ENCODE results near the gene C5orf58. TPM values are rescaled to one million over a fixed set of nuclear protein-coding genes. Genes with fewer than 3 reads are reported as not detected.
A peak's percentile ranks its signal among the peaks of the same experiment; 100 is the strongest.

The C5orf58 gene
- total RNA-seq, 4 donors from 2014 or later = not detected

- TF ChIP-seq POLR2A (IDR thresholded peaks at IDR 0.05) (no peak), CTCF (IDR thresholded peaks at IDR 0.05) (no peak)
- H3K36me3 ChIP-seq = peaks cover 0 to 10% (median 0%) of the 10 kb centered on the region in 3 donors
- peak in 2 of 3 donors; percentile 65 to 86 for DNase-seq
These were observed 41.4 kb downstream of the C5orf58 start for GRCh38 chr5:170273968-170274710.

GRCh38 chr5:170275376-170275994 is 42.7 kb downstream of the C5orf58 start:
- H3K27me3 ChIP-seq = no peaks in the 10 kb centered on the region
- H3K9me3 ChIP-seq = no peaks in the 10 kb centered on the region
- peak overlapping the region in 3 of 4 donors; percentile 39 to 76 (median 50) for H3K27ac ChIP-seq
- peaks cover 0 to 28% (median 21%) of the 10 kb centered on the region in 4 donors for H3K4me1 ChIP-seq
- TF ChIP-seq CTCF (IDR thresholded peaks at IDR 0.05) (no peak), POLR2A (IDR thresholded peaks at IDR 0.05) (no peak)
- H3K4me3 ChIP-seq = no peak overlapping the region
- peaks cover 0 to 10% (median 0%) of the 10 kb centered on the region in 3 donors for H3K36me3 ChIP-seq
- no peak for DNase-seq

More at GRCh38 chr5:170273968-170274710, 41.4 kb downstream of the C5orf58 start:
- Histone ChIP-seq H3K27ac (peak overlapping the region in 3 of 4 donors; percentile 12 to 76 (median 17)), H3K27me3 (no peaks in the 10 kb centered on the region), H3K4me3 (no peak overlapping the region), H3K4me1 (peaks cover 0 to 21% (median 16%) of the 10 kb centered on the region in 4 donors), H3K9me3 (no peaks in the 10 kb centered on the region)

GRCh38 chr5:170276140-170276539 is 43.4 kb downstream of the C5orf58 start:
- H3K4me1 ChIP-seq = peaks cover 0 to 34% (median 21%) of the 10 kb centered on the region in 4 donors

GRCh38 chr5:170277867-170278281 is 45.1 kb downstream of the C5orf58 start:
- TF ChIP-seq CTCF (IDR thresholded peaks at IDR 0.05) (no peak), POLR2A (IDR thresholded peaks at IDR 0.05) (no peak)
- H3K27me3 ChIP-seq = no peaks in the 10 kb centered on the region
- peak overlapping the region; percentile 39 to 76 (median 59) for H3K27ac ChIP-seq
- no peak for DNase-seq
- no peaks in the 10 kb centered on the region for H3K9me3 ChIP-seq
- H3K4me3 ChIP-seq = no peak overlapping the region
- peaks cover 0 to 28% (median 21%) of the 10 kb centered on the region in 4 donors for H3K4me1 ChIP-seq
- H3K36me3 ChIP-seq = peaks cover 0 to 10% (median 0%) of the 10 kb centered on the region in 3 donors

More at GRCh38 chr5:170276140-170276539, 43.4 kb downstream of the C5orf58 start:
- no peak for TF ChIP-seq POLR2A (IDR thresholded peaks at IDR 0.05)
- TF ChIP-seq CTCF (IDR thresholded peaks at IDR 0.05) = no peak
- H3K27ac ChIP-seq = peak overlapping the region in 3 of 4 donors; percentile 39 to 76 (median 50)
- peaks cover 0 to 10% (median 0%) of the 10 kb centered on the region in 3 donors for H3K36me3 ChIP-seq
- no peaks in the 10 kb centered on the region for H3K9me3 ChIP-seq
- H3K4me3 ChIP-seq = no peak overlapping the region
- DNase-seq = no peak
- H3K27me3 ChIP-seq = no peaks in the 10 kb centered on the region

- TF ChIP-seq CTCF (IDR thresholded peaks at IDR 0.05) = no peak
- no peak for TF ChIP-seq POLR2A (IDR thresholded peaks at IDR 0.05)
- H3K27ac ChIP-seq = peak overlapping the region; percentile 20 to 76 (median 73)
- peaks cover 0 to 7% (median 0%) of the 10 kb centered on the region in 3 donors for H3K36me3 ChIP-seq
- peak in 2 of 3 donors; percentile 88 to 92 for DNase-seq
- H3K4me3 ChIP-seq = no peak overlapping the region
- no peaks in the 10 kb centered on the region for H3K27me3 ChIP-seq
- peaks cover 0 to 28% (median 19%) of the 10 kb centered on the region in 4 donors for H3K4me1 ChIP-seq
- H3K9me3 ChIP-seq = no peaks in the 10 kb centered on the region
These were observed 46.0 kb downstream of the C5orf58 start for GRCh38 chr5:170278611-170279458.
